HepG2 (cell line): Measurements from ENCODE around the gene MAN1C1. TPM values are rescaled to one million over a fixed set of nuclear protein-coding genes. Genes with fewer than 3 reads are reported as not detected.

ENCODE experiments used
- ATAC-seq: fragments of 200-7000 bp; cut with Tn5 transposase; 3 replicates; pipeline ENCODE4 v1.9.1; 2020; ENCODE audit warnings: mild to moderate bottlenecking, moderate library complexity
- BruUV-seq: library from RNA; stranded (reverse); fragments of 400-500 nt; replicated peaks from 2 replicates; lab custom pipeline; 2021; lab: Mats Ljungman, UMichigan
- CTCF ChIA-PET: fragments of 300-600 bp; formaldehyde crosslinking; extraction: SDS; loops from one replicate; lab custom pipeline; 2021; ENCODE audit warnings: low total read pairs, inconsistent platforms, low intra/inter-chr PET ratio; lab: Yijun Ruan, JAX
- POLR2A ChIA-PET: fragments of 350-600 bp; sonication (Branson Sonifier 250); formaldehyde crosslinking; loops from one replicate; lab custom pipeline; 2020; ENCODE audit warnings: antibody characterized with exemption, inconsistent platforms; lab: Yijun Ruan, JAX
- DNase-seq: peaks from one replicate; pipeline ENCODE4 v3.0.0-alpha.2; 2015; ENCODE audit warnings: low spot score
- FAIRE-seq: peaks from 3 replicates; lab custom pipeline; 2011; peaks lifted over from hg19 to GRCh38; lab: Jason Lieb, UNC
- H2AFZ ChIP-seq: one replicate; pipeline ENCODE4 v1.6.1; 2011; ENCODE audit warnings: low read length, inconsistent platforms
- H3K27ac ChIP-seq: fragments of 300-600 bp; 3 replicates; pipeline ENCODE4 v1.8.0; 2011; ENCODE audit warnings: mixed run types, mild to moderate bottlenecking, mixed read lengths, low read length, inconsistent platforms; ENCODE audit not compliant: insufficient read depth; ENCODE audit errors: extremely low read length
- H3K27me3 ChIP-seq, 2 experiments: fragments of 200-600 bp in 1 of 2; 2 replicates in 1 of 2; 3 replicates in 1 of 2; pipeline versions ENCODE4 v1.6.0 to v1.8.0; 2011; ENCODE audit warnings: low read length in 2 of 2, mild to moderate bottlenecking in 2 of 2, moderate library complexity in 2 of 2, inconsistent platforms in 1 of 2; ENCODE audit not compliant: insufficient read depth in 2 of 2, control insufficient read depth in 1 of 2
- H3K36me3 ChIP-seq, 2 experiments: fragments of 200-600 bp in 1 of 2; replicated peaks in 1 of 2; 2 replicates in 1 of 2; 3 replicates in 1 of 2; pipeline versions ENCODE4 v1.5.1 to v1.8.0; 2011; ENCODE audit warnings: low read length in 2 of 2, inconsistent platforms in 1 of 2; ENCODE audit not compliant: insufficient read depth in 2 of 2, control insufficient read depth in 1 of 2
- H3K4me1 ChIP-seq: 2 replicates; pipeline ENCODE4 v1.5.1; 2012; ENCODE audit warnings: low read length, inconsistent platforms; ENCODE audit not compliant: insufficient read depth
- H3K4me2 ChIP-seq: 2 replicates; pipeline ENCODE4 v1.6.0; 2011; ENCODE audit warnings: low read depth, low read length, inconsistent platforms
- H3K4me3 ChIP-seq, 3 experiments: fragments of 200-600 bp in 1 of 3; sonication (generic), shearing (Covaris generic) in 1 of 3; replicated peaks in 1 of 3; 2 replicates each; pipeline ENCODE4 v1.5.1; 2011 to 2016; ENCODE audit warnings: low read length in 3 of 3, inconsistent platforms in 2 of 3, low read depth in 2 of 3, mild to moderate bottlenecking in 2 of 3, control low read depth in 1 of 3, mixed read lengths in 1 of 3; ENCODE audit not compliant: insufficient read depth in 1 of 3
- H3K79me2 ChIP-seq: one replicate; pipeline ENCODE4 v1.6.1; 2011; ENCODE audit warnings: low read length, inconsistent platforms; ENCODE audit not compliant: insufficient read depth
- H3K9ac ChIP-seq: 2 replicates; pipeline ENCODE4 v1.6.0; 2011; ENCODE audit warnings: mild to moderate bottlenecking, low read depth, low read length, inconsistent platforms; ENCODE audit not compliant: insufficient read depth
- H3K9me3 ChIP-seq: 2 replicates; pipeline ENCODE4 v1.5.1; 2012; ENCODE audit warnings: mild to moderate bottlenecking, low read length
- H4K20me1 ChIP-seq: 2 replicates; pipeline ENCODE4 v1.6.0; 2011; ENCODE audit warnings: inconsistent platforms, mild to moderate bottlenecking, low read length, moderate library complexity; ENCODE audit not compliant: insufficient read depth
- HOXA5 ChIP-seq: sonication (generic); formaldehyde crosslinking; IDR thresholded peaks from 2 replicates; pipeline ENCODE4 v1.4.0; 2020; ENCODE audit warnings: missing genetic modification reagents
- MATR3 ChIP-seq: sonication (generic); formaldehyde crosslinking; IDR thresholded peaks from 2 replicates; pipeline ENCODE4 v1.4.0; 2020; ENCODE audit warnings: missing genetic modification reagents
- MIER2 ChIP-seq: IDR thresholded peaks from 2 replicates; pipeline ENCODE4 v1.6.1; 2016; ENCODE audit warnings: missing biosample characterization, missing genetic modification reagents
- MTA3 ChIP-seq: sonication (generic); formaldehyde crosslinking; IDR thresholded peaks from 2 replicates; pipeline ENCODE4 v1.4.0; 2020; ENCODE audit warnings: missing genetic modification reagents
- RAD51 ChIP-seq: fragments of 450-650 bp; IDR thresholded peaks from 2 replicates; pipeline ENCODE4 v1.6.1; 2016; ENCODE audit warnings: borderline replicate concordance
- TRIM24 ChIP-seq: sonication (generic); formaldehyde crosslinking; IDR thresholded peaks from 2 replicates; pipeline ENCODE4 v1.8.0; 2022; ENCODE audit warnings: mild to moderate bottlenecking, missing genetic modification reagents
- YY1 ChIP-seq: IDR thresholded peaks from 2 replicates; pipeline ENCODE4 v1.6.1; 2011; ENCODE audit warnings: low read length, low read depth, moderate library complexity, mild to moderate bottlenecking; ENCODE audit not compliant: insufficient read depth, insufficient replicate concordance
- ZBTB10 ChIP-seq: sonication (generic); formaldehyde crosslinking; IDR thresholded peaks from 2 replicates; pipeline ENCODE4 v1.4.0; 2020; ENCODE audit warnings: missing genetic modification reagents, borderline replicate concordance
- ZFAT ChIP-seq: sonication (generic); formaldehyde crosslinking; conservative IDR thresholded peaks from 2 replicates; pipeline ENCODE4 v1.8.1; 2023; ENCODE audit warnings: missing genetic modification reagents, inconsistent platforms
- ZNF567 ChIP-seq: sonication (generic); formaldehyde crosslinking; IDR thresholded peaks from 2 replicates; pipeline ENCODE4 v1.8.1; 2023; ENCODE audit warnings: mild to moderate bottlenecking, missing genetic modification reagents, borderline replicate concordance
- ZNF691 ChIP-seq: sonication (generic); formaldehyde crosslinking; IDR thresholded peaks from 2 replicates; pipeline ENCODE4 v1.4.0; 2020; ENCODE audit warnings: missing genetic modification reagents, low read depth, mild to moderate bottlenecking, borderline replicate concordance
- WGBS: methylation state at CpG from one replicate; pipeline ENCODE4 v1.1.6; 2017; ENCODE audit warnings: low lambda C conversion rate; 5-methylcytosine and 5-hydroxymethylcytosine counted together
- in situ Hi-C: cut with HindIII; loops from 2 replicates; pipeline ENCODE4 v1.10.0; 2017; ENCODE audit warnings: low pct_unique_long_range_greater_than_20kb; ENCODE audit not compliant: extremely low pct_ligation_motif_present
- intact Hi-C: fragments of 100-400 bp; cut with micrococcal nuclease; formaldehyde crosslinking; loops from one replicate; pipeline ENCODE4 v1.10.0; 2022; ENCODE audit not compliant: unreplicated experiment
- polyA plus RNA-seq, 8 experiments: library from polyadenylated mRNA; depleted of rRNA in 3 of 8; stranded (reverse) in 7 of 8; unstranded in 1 of 8; fragments of >200 nt; fragmentation: Illumina TruSeq in 4 of 8; extraction: Trizol in 4 of 8; gene quantifications; 2 replicates each; pipeline versions ENCODE4 v1.2.1 to v1.2.3, GENCODE V29; 2011 to 2016; ENCODE audit warnings: low read depth in 4 of 8, missing spikeins in 1 of 8, mixed read lengths in 1 of 8; ENCODE audit not compliant: insufficient read depth in 1 of 8
- total RNA-seq, 5 experiments: library from RNA; depleted of rRNA; stranded (reverse); fragments of >200 nt; fragmentation: Illumina TruSeq; extraction: Trizol; gene quantifications; 2 replicates each; pipeline ENCODE4 v1.2.3, GENCODE V29; 2016; ENCODE audit warnings: low read depth in 1 of 5

The MAN1C1 gene
- total and polyA plus RNA-seq, 2 of the 13 experiments (the other 11 are each of a cell fraction or from before 2014, with no cell fraction given): 0.18 to 0.49 TPM

GRCh38 chr1:25684216-25684965 is 67.8 kb downstream of the MAN1C1 start:
- Histone ChIP-seq H3K9me3 (no peaks in the 10 kb centered on the region), H3K4me2 (no peak overlapping the region), H3K9ac (no peak overlapping the region), H3K79me2 (no peaks in the 10 kb centered on the region), H4K20me1 (no peaks in the 10 kb centered on the region), H3K27ac (no peak overlapping the region), H3K4me1 (no peaks in the 10 kb centered on the region), H3K4me3 (no peak overlapping the region), H3K27me3 (peaks cover 0 to 44% of the 10 kb centered on the region in 2 experiments; a peak in 3 of 5 replicates), H3K36me3 (no peaks in the 10 kb centered on the region), H2AFZ (no peak overlapping the region)
- ChIA-PET POLR2A (no interaction called here), CTCF (no interaction called here)
- WGBS: 42% methylated on average over 11 of the region's 13 CpGs
- no peak for ATAC-seq
- no peak for DNase-seq
- BruUV-seq: no TSS peak
- in situ Hi-C loops: no loop called here
- no peak for FAIRE-seq
- TF ChIP-seq ZNF691 (CRISPR knock-in tag) (no peak), MIER2 (CRISPR knock-in tag) (no peak), HOXA5 (CRISPR knock-in tag) (no peak), TRIM24 (CRISPR knock-in tag) (no peak), ZFAT (CRISPR knock-in tag) (no peak), MTA3 (CRISPR knock-in tag) (no peak), ZNF567 (no peak), MATR3 (CRISPR knock-in tag) (no peak), RAD51 (no peak), ZBTB10 (no peak), YY1 (no peak)
- intact Hi-C loops: no loop called here
